ENCODE results near the gene RANBP3L.

Gene RANBP3L

DNA sequence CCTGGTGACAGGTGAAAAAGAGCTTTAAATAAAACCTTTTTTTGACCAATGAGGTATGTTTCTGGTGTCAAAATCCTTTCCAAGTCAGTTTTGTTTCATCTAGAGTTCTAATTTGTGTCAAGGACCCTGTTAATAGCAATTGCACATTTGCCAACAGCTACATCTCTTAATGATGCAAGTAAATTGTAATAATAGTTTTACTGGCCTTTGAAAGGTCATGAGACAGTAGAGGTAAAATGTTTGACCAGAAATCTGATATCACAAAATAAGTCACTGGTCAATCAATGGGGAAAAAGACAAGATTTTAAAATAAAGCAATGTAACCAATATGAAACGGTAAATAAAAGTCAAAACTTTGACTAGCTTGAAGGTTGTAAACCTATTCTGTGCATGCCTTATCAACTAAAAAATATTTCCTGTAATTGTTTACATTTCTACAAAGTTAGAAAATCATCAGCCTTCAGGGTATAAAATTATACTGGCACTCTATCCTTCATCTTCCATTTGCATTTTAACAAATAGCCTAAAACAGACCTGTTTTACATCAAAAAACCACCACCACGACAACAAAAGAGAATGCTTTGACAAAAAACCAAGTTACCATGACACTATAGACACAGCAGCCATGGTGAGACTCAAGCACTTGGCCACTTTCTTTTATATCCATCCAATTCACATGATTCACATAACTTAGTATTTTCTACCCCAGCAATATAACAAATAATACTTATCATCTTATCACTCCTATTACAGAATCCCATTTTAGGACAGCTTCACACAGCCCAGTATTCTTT, 63.0 kb downstream of the RANBP3L start:
- Histone ChIP-seq H3K27me3 (ENCODE audit: insufficient read depth, low read depth, severe bottlenecking) (no peaks in the 10 kb centered on the region), H3K9me3 (ENCODE audit: severe bottlenecking) (peaks cover 5% of the 10 kb centered on the region), H3K36me3 (no peaks in the 10 kb centered on the region), H3K4me3 (ENCODE audit: low read depth, low read length) (no peak overlapping the region), H3K27ac (no peak overlapping the region)
- DNase-seq = no peak
- TF ChIP-seq, protein P1, sequence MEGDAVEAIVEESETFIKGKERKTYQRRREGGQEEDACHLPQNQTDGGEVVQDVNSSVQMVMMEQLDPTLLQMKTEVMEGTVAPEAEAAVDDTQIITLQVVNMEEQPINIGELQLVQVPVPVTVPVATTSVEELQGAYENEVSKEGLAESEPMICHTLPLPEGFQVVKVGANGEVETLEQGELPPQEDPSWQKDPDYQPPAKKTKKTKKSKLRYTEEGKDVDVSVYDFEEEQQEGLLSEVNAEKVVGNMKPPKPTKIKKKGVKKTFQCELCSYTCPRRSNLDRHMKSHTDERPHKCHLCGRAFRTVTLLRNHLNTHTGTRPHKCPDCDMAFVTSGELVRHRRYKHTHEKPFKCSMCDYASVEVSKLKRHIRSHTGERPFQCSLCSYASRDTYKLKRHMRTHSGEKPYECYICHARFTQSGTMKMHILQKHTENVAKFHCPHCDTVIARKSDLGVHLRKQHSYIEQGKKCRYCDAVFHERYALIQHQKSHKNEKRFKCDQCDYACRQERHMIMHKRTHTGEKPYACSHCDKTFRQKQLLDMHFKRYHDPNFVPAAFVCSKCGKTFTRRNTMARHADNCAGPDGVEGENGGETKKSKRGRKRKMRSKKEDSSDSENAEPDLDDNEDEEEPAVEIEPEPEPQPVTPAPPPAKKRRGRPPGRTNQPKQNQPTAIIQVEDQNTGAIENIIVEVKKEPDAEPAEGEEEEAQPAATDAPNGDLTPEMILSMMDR (IDR thresholded peaks at IDR 0.05; ENCODE audit: low read depth, low read length) = no peak

DNA sequence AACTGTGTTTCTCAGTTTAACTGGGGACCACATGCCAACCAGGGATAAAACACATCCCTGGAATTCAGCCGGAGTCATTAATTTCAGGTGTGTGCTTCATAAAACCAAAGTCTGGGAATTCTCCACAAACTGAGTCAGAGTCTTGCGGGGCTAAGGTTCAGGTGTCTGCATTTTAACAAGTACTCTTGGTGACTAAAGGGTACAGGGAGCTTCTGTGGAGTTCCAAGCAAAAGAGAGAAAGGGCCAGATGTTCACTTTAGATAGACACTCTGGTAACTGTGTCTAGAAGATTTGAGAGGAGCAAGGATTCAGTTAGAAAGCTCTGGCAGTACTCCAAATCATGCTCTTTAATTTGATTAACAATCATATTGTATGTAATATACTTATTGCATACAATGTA, 64.0 kb downstream of the RANBP3L start:
- H3K27ac ChIP-seq = no peak overlapping the region
- DNase-seq = no peak
- H3K36me3 ChIP-seq = no peaks in the 10 kb centered on the region
- TF ChIP-seq, protein P1 (IDR thresholded peaks at IDR 0.05; ENCODE audit: low read depth, low read length) = no peak
- H3K9me3 ChIP-seq (ENCODE audit: severe bottlenecking) = peaks cover 4% of the 10 kb centered on the region
- no peaks in the 10 kb centered on the region for H3K27me3 ChIP-seq (ENCODE audit: insufficient read depth, low read depth, severe bottlenecking)
- no peak overlapping the region for H3K4me3 ChIP-seq (ENCODE audit: low read depth, low read length)

DNA sequence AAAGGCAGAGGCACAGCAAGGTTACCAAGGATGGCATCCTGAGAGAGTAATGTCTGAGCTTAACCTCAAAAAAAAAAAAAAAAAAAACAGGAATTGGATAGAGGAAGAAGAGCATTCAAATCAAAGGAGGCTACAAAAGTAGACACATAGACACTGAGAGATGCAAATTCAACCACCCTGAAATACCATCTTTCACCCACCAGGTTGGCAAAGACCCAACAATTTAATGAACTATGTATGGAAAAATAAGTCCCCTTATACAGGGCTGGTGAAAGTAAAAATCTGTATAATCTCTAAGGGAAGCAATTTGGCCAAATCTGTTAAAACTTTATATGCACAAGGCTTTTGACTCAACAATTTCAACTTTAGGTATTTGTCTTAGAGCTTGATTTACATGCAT, 64.9 kb downstream of the RANBP3L start:
- TF ChIP-seq, protein P1 (IDR thresholded peaks at IDR 0.05; ENCODE audit: low read depth, low read length) = no peak
- H3K36me3 ChIP-seq = no peaks in the 10 kb centered on the region
- H3K9me3 ChIP-seq (ENCODE audit: severe bottlenecking) = no peaks in the 10 kb centered on the region
- no peak overlapping the region for H3K4me3 ChIP-seq (ENCODE audit: low read depth, low read length)
- no peaks in the 10 kb centered on the region for H3K27me3 ChIP-seq (ENCODE audit: insufficient read depth, low read depth, severe bottlenecking)
- H3K27ac ChIP-seq = no peak overlapping the region
- DNase-seq = no peak

DNA sequence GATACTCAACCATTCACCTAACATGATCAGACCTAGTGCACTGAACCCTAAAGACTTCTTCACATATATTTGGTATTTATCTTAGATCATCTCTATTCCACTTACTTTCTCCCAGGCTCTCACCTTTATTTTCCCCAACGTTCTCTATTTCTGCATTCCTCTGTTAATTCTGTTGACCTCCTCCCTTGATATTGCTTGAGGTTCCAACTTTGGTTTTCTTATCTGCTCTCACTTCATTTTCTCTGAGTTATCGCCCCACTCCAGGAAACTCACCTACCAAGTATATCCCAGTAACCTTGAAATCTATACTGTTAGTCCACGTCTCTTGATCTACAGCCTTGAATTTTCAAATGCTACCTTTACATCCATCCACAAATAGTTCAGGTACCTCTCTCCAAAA, 69.2 kb downstream of the RANBP3L start:
- no peaks in the 10 kb centered on the region for H3K36me3 ChIP-seq
- H3K4me3 ChIP-seq (ENCODE audit: low read depth, low read length) = no peak overlapping the region
- H3K9me3 ChIP-seq (ENCODE audit: severe bottlenecking) = no peaks in the 10 kb centered on the region
- H3K27me3 ChIP-seq (ENCODE audit: insufficient read depth, low read depth, severe bottlenecking) = no peaks in the 10 kb centered on the region
- no peak overlapping the region for H3K27ac ChIP-seq
- DNase-seq = no peak
- TF ChIP-seq, protein P1 (IDR thresholded peaks at IDR 0.05; ENCODE audit: low read depth, low read length) = no peak

DNA sequence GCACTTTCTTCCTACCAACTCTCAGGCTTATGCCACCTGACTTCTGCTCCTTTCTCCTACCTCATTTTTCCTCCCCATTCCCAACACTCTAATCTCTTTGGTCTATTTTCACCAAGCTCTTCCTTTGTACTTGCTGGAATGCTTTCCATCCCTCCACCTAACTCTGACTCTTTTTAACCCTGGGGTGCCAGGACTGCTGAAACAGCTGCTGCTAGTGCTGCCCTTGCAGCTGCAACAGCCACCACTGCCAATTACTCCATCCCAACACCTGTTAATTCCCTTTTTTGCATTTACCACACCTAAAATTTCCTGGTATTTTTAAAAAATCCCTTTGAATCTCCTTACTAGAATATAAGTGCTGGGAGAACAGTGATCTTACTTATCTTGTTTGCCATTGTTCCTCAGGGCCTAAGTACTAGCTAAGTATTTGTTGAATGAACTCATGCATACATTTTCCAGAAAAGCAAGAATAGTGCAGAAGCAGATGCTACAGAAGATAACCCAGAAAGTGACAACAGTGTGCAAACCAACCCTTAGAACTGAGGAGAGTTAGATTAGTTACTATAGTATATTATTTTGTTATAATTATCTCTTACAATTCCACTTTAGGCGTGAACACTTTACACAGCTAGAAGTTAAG, 71.4 kb downstream of the RANBP3L start:
- DNase-seq = no peak
- H3K9me3 ChIP-seq (ENCODE audit: severe bottlenecking) = no peaks in the 10 kb centered on the region
- TF ChIP-seq, protein P1 (IDR thresholded peaks at IDR 0.05; ENCODE audit: low read depth, low read length) = no peak
- H3K36me3 ChIP-seq = no peaks in the 10 kb centered on the region
- H3K27ac ChIP-seq = no peak overlapping the region
- no peak overlapping the region for H3K4me3 ChIP-seq (ENCODE audit: low read depth, low read length)
- H3K27me3 ChIP-seq (ENCODE audit: insufficient read depth, low read depth, severe bottlenecking) = no peaks in the 10 kb centered on the region

Data from WERI-Rb-1 (cell line).